ENCODE data around the gene CPLANE2.

Gene CPLANE2

DNA sequence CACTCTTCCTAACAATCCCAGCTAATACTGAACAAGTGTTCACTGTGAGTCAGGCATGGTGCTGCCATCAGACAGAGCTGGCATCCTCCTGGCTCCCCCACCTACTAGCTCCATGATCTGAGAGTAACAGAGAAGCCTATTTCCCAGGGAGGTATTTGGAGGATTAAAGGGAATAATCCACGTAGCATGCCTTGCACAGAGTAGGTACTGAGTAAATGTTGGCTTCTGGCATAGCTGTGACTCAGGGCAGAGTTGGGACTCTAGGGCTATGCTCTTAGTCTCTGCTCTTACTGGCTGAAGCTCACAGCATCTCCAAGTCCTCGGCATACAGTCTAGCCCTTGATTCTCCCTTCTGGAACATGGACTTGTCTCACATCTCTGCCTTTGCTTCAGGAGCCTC, 32.8 kb downstream of the CPLANE2 start:
- H3K27ac ChIP-seq: peak overlapping the region; percentile 92
- DNase-seq (ENCODE audit: low spot score): no peak
- ChIA-PET CTCF (interaction anchor here (1.3 to 1.5 kb wide), 2 partner anchors 14 to 40 kb away, joined by 4 read pairs; no protein-coding TSS in a partner anchor), POLR2A (ENCODE audit: low non-redundant PET) (no interaction called here)
- TF ChIP-seq, protein P1, sequence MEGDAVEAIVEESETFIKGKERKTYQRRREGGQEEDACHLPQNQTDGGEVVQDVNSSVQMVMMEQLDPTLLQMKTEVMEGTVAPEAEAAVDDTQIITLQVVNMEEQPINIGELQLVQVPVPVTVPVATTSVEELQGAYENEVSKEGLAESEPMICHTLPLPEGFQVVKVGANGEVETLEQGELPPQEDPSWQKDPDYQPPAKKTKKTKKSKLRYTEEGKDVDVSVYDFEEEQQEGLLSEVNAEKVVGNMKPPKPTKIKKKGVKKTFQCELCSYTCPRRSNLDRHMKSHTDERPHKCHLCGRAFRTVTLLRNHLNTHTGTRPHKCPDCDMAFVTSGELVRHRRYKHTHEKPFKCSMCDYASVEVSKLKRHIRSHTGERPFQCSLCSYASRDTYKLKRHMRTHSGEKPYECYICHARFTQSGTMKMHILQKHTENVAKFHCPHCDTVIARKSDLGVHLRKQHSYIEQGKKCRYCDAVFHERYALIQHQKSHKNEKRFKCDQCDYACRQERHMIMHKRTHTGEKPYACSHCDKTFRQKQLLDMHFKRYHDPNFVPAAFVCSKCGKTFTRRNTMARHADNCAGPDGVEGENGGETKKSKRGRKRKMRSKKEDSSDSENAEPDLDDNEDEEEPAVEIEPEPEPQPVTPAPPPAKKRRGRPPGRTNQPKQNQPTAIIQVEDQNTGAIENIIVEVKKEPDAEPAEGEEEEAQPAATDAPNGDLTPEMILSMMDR (conservative IDR thresholded peaks at IDR 0.05; ENCODE audit: low read depth): no peak

DNA sequence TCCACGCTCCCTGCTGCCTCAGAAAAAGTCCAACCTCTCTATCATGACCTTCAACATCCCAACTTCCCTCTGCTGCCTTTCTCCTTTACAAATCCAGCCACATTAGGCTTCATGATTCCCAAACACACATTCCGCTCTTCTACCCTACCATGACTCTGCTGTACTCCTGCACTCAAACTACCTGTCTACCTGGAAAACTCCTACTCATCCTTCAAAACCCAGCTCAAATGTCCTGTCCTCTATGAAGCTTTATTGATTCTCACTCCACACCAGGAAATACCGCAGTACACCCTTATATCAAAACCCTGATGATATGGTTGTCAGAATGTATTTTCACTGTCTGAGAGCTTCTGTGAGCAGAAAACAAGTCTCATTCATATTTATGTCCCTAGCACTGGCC, 33.4 kb downstream of the CPLANE2 start:
- no peak overlapping the region for H3K27ac ChIP-seq
- CTCF ChIA-PET: interaction anchor here (1.5 kb wide), 1 partner anchor 41 kb away, joined by 4 read pairs; no protein-coding TSS in a partner anchor
- POLR2A ChIA-PET (ENCODE audit: low non-redundant PET): no interaction called here
- no peak for DNase-seq (ENCODE audit: low spot score)
- TF ChIP-seq, protein P1 (conservative IDR thresholded peaks at IDR 0.05; ENCODE audit: low read depth): no peak

DNA sequence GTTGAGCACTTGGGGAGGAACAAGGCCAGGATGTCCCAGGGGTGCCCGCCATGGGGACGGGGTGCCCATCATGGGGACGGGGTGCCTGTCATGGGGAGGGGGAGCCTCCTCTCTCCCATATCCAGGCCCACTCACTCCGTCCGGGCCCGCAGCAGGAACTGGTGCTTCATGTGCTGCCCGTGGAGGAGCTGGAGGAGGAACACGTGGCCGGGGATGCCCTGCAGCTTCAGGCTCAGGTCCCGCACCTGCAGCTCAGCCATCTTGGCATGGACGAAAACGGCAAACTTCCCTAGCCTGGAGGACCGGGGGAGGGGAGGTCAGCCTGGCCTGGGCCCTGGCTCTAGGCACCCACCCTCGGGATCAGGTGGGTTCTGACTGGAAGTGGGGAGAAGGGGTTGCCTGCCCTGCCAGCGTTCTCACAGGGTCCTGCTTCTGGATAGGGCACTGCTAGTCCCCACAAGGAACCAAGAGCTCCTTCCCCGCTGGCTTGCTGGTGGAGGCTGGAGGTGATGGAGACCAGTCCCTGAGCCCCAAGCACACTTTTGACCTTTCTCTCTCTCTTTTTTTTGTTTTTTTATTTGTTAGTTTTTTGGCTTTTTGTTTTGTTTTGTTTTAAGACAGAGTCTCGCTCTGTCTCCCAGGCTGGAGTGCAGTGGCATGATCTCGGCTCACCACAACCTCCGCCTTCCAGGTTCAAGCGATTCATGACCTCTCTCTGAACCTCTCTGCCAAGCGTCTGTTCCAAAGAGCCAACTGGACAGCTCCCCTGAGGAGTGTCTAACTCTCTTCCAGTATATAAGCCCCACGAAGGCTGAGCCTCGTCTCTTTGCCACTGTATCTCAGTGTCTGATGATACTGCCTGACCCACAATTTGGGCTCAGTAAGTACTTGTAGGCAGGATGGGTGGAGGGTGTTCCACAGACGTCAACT, 34.4 kb downstream of the CPLANE2 start:
- CTCF ChIA-PET: interaction anchor here (0.7 kb wide), 1 partner anchor 34 kb away, joined by 3 read pairs; no protein-coding TSS in a partner anchor
- POLR2A ChIA-PET (ENCODE audit: low non-redundant PET): no interaction called here

DNA sequence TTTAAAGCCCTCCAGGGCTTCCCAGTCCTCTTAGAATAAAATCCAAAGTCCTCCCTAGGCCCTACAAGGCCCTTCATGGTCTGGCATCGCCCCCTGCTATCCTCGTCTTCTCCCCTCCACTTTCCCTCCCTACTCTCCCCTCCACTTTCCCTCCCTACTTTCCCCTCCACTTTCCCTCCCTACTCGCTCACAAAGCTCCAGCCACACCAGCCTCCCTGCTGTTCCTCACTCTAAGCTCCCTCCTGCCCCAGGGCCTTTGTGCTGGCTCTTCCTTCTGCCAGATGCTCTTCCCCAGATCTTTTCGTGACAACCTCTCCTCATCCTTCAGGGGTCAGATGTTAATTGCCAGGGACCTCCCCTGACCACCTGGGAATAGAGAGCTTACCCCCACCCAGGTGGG, 37.3 kb downstream of the CPLANE2 start:
- TF ChIP-seq, protein P1 (conservative IDR thresholded peaks at IDR 0.05; ENCODE audit: low read depth): no peak
- POLR2A ChIA-PET (ENCODE audit: low non-redundant PET): no interaction called here
- CTCF ChIA-PET: interaction anchor here (0.7 kb wide), 1 partner anchor 23 kb away, joined by 4 read pairs; no protein-coding TSS in a partner anchor
- DNase-seq (ENCODE audit: low spot score): no peak
- peak overlapping the region; percentile 44 for H3K27ac ChIP-seq

More for the DNA sequence above, 34.4 kb downstream of the CPLANE2 start:
- no peak for DNase-seq (ENCODE audit: low spot score)
- TF ChIP-seq, protein P1 (conservative IDR thresholded peaks at IDR 0.05; ENCODE audit: low read depth): no peak
- peak overlapping the region; percentile 2; the same call in 1 of the 2 replicates for H3K27ac ChIP-seq

DNA sequence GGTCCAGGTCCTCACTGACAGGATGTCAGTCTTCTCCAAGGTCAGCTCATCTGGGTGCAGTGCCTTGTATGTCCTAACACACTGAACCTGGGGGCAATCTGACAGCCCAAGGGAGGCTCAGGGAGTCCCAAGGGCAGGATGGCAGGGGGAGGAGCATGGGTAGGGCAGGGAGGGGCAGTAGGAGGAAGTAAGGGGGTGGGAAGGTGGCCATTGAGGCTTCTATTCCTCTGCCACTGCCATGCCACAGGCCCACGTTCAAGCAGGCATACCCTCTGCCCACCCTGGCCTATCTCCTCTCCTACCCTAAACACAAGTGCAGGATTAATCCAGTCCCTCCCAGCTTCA, 37.9 kb downstream of the CPLANE2 start:
- ChIA-PET POLR2A (ENCODE audit: low non-redundant PET) (no interaction called here), CTCF (no interaction called here)
- TF ChIP-seq, protein P1 (conservative IDR thresholded peaks at IDR 0.05; ENCODE audit: low read depth): no peak
- peak overlapping the region; percentile 44 for H3K27ac ChIP-seq
- DNase-seq (ENCODE audit: low spot score): no peak

DNA sequence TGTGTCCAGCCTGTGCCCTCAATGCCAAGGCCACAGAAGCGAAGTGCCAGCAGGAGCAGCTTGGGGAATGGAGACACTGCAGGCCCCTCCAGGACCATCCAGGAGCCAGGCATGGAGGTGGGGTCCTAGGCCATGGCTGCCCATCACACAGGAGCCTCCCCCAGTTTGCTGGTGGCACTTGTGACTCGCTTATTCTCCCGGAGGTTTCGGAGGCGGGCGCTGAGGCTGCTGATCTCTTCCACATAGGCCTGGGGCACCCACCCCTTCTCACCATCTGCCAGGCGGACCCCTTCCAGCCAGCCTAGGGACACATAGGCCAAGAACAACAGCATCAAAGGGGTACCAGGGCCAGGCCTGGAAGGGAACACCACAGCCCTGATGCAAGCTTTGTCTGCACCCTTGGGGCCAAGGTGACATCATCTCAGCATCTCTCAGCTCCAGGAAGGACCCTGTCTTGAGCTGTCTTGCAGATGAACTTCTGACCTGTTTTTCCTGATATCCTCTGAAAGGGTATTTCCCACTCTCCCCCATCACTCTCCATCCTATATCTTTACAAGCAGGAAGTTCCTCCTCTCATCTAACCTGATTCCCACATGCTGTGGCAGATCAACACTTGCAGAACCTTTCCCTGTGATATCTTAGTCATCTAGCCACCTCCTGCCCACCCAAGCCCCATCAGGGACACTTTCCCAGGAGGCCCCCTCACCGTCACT, 38.4 kb downstream of the CPLANE2 start:
- H3K27ac ChIP-seq: peak overlapping the region; percentile 44
- DNase-seq (ENCODE audit: low spot score): no peak
- ChIA-PET POLR2A (ENCODE audit: low non-redundant PET) (no interaction called here), CTCF (interaction anchor here (1.5 kb wide), 1 partner anchor 120 kb away, joined by 4 read pairs; no protein-coding TSS in a partner anchor)
- TF ChIP-seq, protein P1 (conservative IDR thresholded peaks at IDR 0.05; ENCODE audit: low read depth): no peak
